Mucosa of rectum (tissue), 2 donors: Measurements from ENCODE around the gene ADAM12.
A peak's percentile ranks its signal among the peaks of the same experiment; 100 is the strongest.
"Not testable (repeated sequence)": the region's sequence is repeated elsewhere in the genome, so short reads cannot be mapped to it uniquely, and the experiment has no call there.

ENCODE experiments used
- H3K27ac ChIP-seq, 2 donors: one replicate each; pipeline ENCODE4 v1.7.0; 2013; ENCODE audit warnings: inconsistent platforms in 2 of 2, low read depth in 2 of 2, low read length in 2 of 2
- H3K27me3 ChIP-seq, 2 donors: one replicate each; pipeline ENCODE4 v1.7.0; 2013; ENCODE audit warnings: low read length in 2 of 2; ENCODE audit not compliant: control insufficient read depth in 2 of 2, insufficient read depth in 2 of 2
- H3K36me3 ChIP-seq, 2 donors: one replicate each; pipeline ENCODE4 v1.7.0; 2013; ENCODE audit warnings: low read length in 2 of 2; ENCODE audit not compliant: control insufficient read depth in 2 of 2, insufficient read depth in 2 of 2
- H3K4me1 ChIP-seq, 2 donors: one replicate each; pipeline ENCODE4 v1.7.0; 2013; ENCODE audit warnings: low read length in 2 of 2, mild to moderate bottlenecking in 1 of 2; ENCODE audit not compliant: control insufficient read depth in 2 of 2, insufficient read depth in 2 of 2
- H3K4me3 ChIP-seq, 2 donors: one replicate each; pipeline ENCODE4 v1.7.0; 2013; ENCODE audit warnings: low read length in 2 of 2
- H3K9ac ChIP-seq, 2 donors: one replicate each; pipeline ENCODE4 v1.7.0; 2013; ENCODE audit warnings: low read length in 2 of 2, low read depth in 1 of 2, mild to moderate bottlenecking in 1 of 2
- H3K9me3 ChIP-seq, 2 donors: one replicate each; pipeline ENCODE4 v1.7.0; 2013; ENCODE audit warnings: low read length in 2 of 2; ENCODE audit not compliant: control insufficient read depth in 2 of 2
- donor health status: healthy.
- donor health status: Normal muscosa, but diverticular disease.

ADAM12 gene

DNA sequence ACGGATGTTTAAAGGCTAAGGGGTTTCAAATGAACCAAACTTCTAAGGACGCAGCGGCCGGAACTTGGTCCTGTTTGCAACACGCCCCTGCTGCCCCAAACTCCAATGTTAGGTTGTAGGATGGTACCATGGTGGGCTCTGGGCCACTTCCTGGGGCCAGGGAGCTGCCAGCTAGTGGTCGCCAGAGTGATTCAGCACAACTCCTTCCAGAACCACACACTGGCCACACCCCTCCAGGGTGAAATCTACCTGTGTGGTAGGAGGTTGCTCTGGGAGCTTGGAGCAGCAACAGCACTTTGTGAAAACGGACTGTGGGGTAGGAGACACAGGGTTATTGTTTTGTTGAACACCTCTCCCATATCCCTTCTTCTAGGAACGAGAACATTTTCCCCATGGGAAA lies 330.8 kb downstream of the ADAM12 start:
- Histone ChIP-seq H3K9ac (no peak overlapping the region), H3K9me3 (no peaks in the 10 kb centered on the region), H3K4me1 (no peaks in the 10 kb centered on the region), H3K27me3 (peaks cover 0 to 6% of the 10 kb centered on the region in 2 donors), H3K36me3 (no peaks in the 10 kb centered on the region), H3K4me3 (no peak overlapping the region), H3K27ac (no peak overlapping the region)

DNA sequence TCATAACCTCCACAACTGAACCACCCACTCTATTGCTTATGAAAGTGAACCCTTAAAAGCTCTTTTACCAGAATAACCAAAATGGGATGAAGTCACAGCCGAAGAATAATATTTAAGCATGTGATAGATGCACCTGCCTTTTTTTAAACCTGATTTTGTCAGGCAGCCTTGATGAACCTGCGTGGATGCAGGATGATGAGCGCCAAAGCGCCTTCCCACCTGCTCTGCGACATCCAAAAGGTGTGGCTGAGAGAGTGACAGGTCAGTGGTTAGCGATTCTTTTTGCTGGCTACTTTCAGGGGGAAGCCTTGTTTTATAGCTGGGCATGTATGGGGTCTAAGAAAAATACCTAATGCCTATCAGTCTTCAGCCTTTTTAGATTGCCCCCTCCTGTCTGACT lies 334.1 kb downstream of the ADAM12 start:
- Histone ChIP-seq H3K4me3 (no peak overlapping the region), H3K27ac (no peak overlapping the region), H3K9ac (no peak overlapping the region), H3K4me1 (no peaks in the 10 kb centered on the region), H3K9me3 (no peaks in the 10 kb centered on the region), H3K27me3 (peaks cover 0 to 6% of the 10 kb centered on the region in 2 donors), H3K36me3 (no peaks in the 10 kb centered on the region)

DNA sequence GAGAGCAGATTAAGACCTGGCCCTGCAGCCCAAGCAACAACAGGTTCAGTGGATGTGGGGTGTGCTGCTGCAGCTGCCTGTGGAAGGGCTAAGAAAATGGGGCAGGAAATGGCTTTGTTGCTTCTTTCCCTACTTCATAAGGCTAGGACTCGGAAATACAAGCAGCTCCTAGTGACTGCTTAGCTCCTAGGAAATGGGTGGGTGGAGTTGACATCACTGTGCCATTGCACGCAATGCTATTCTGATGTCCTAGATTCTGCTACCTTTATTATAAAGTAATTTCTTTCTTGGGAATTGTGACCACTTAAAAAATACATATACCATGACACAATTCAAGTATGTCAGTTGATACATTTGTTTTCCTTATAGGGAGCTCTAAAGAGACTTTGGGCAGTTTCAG lies 336.1 kb downstream of the ADAM12 start:
- Histone ChIP-seq H3K27me3 (peaks cover 0 to 2% of the 10 kb centered on the region in 2 donors), H3K36me3 (no peaks in the 10 kb centered on the region), H3K4me1 (no peaks in the 10 kb centered on the region), H3K4me3 (no peak overlapping the region), H3K27ac (no peak overlapping the region), H3K9me3 (no peaks in the 10 kb centered on the region), H3K9ac (no peak overlapping the region)

- Histone ChIP-seq H3K27ac (no peak overlapping the region), H3K9ac (no peak overlapping the region), H3K27me3 (no peaks in the 10 kb centered on the region), H3K36me3 (no peaks in the 10 kb centered on the region), H3K4me1 (no peaks in the 10 kb centered on the region), H3K4me3 (no peak overlapping the region), H3K9me3 (no peaks in the 10 kb centered on the region)
Observed at GRCh38 chr10:126049759-126050700, 338.2 kb downstream of the ADAM12 start.

GRCh38 chr10:126047749-126048148 lies 340.5 kb downstream of the ADAM12 start:
- H3K9ac ChIP-seq, H3K27me3 ChIP-seq, H3K4me3 ChIP-seq, H3K36me3 ChIP-seq, H3K9me3 ChIP-seq, H3K4me1 ChIP-seq, H3K27ac ChIP-seq: not testable (repeated sequence)

GRCh38 chr10:126046831-126047230 lies 341.4 kb downstream of the ADAM12 start:
- Histone ChIP-seq H3K4me1 (no peaks in the 10 kb centered on the region), H3K9me3 (no peaks in the 10 kb centered on the region), H3K27ac (no peak overlapping the region), H3K9ac (no peak overlapping the region), H3K4me3 (no peak overlapping the region), H3K36me3 (no peaks in the 10 kb centered on the region), H3K27me3 (no peaks in the 10 kb centered on the region)

- Histone ChIP-seq H3K27ac (no peak overlapping the region), H3K36me3 (no peaks in the 10 kb centered on the region), H3K4me3 (no peak overlapping the region), H3K9ac (no peak overlapping the region), H3K27me3 (no peaks in the 10 kb centered on the region), H3K9me3 (no peaks in the 10 kb centered on the region), H3K4me1 (peaks cover 0 to 2% of the 10 kb centered on the region in 2 donors)
Observed at GRCh38 chr10:126045861-126046260, 342.4 kb downstream of the ADAM12 start.

DNA sequence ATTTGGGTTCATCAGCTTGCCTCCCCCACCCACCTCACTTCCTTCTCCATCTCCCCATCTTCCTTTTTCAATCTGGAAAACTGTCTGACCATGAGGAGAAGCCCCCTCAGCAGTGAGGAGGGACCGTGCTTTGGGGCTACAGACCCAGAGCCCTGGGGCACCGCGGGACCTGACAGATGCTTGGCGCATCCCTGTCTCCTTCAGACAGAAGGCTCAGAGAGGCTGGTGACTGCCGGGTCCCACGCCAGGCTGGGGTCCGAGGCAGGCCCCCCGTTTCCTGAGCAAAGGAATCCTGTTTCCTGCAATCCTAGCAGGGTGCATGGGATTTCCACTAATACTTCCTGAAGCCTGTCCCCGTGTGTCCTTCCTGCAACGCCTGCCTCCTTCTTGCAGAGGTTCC lies 344.9 kb downstream of the ADAM12 start:
- Histone ChIP-seq H3K27me3 (no peaks in the 10 kb centered on the region), H3K9ac (no peak overlapping the region), H3K36me3 (no peaks in the 10 kb centered on the region), H3K9me3 (no peaks in the 10 kb centered on the region), H3K4me3 (no peak overlapping the region), H3K4me1 (peaks cover 0 to 2% of the 10 kb centered on the region in 2 donors), H3K27ac (no peak overlapping the region)

DNA sequence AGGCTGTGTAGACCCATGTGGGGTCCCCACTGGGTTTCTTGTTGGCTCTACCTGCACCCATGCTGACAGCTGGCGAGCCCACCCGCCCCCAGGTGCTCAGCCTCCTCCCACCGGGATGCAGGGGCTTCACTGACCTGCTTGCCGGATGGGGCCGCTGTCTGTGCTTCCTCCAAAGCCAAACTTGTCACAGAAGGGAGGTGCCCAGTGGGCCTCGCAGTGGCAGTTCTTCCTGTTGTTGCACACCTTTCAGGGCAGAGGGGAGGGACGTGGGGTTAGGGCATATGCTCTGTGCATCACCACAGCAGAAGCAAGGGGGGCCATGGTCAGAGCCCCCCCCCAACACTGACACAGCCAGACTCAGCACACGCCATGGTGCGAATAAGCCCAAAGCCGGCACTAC lies 345.4 kb downstream of the ADAM12 start:
- Histone ChIP-seq H3K9ac (no peak overlapping the region), H3K27ac (no peak overlapping the region), H3K36me3 (no peaks in the 10 kb centered on the region), H3K4me3 (no peak overlapping the region), H3K4me1 (peaks cover 0 to 2% of the 10 kb centered on the region in 2 donors), H3K27me3 (no peaks in the 10 kb centered on the region), H3K9me3 (no peaks in the 10 kb centered on the region)

DNA sequence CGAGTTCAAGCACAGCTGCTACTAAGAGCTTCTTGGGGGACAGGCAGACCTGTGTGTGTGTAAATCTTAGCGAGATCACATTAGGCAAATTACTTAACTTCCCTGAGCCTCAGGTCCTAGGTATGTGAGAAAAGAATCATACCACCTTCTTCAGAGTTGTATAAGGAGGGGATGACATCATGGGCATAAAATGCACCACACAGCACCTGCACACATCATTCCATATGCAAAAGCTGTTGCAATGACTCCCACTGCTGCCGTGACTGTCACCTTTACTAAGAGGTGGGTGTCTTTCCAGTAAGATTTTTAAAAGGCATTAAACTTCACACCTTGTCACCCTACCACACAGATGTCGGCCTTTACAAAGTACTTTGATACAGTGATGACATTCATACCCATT lies 345.9 kb downstream of the ADAM12 start:
- H3K4me3 ChIP-seq, result peak overlapping the region; percentile 31 to 38
- no peaks in the 10 kb centered on the region for H3K27me3 ChIP-seq
- H3K9me3 ChIP-seq, result no peaks in the 10 kb centered on the region
- peak overlapping the region in 1 of 2 donors; percentile 39 for H3K9ac ChIP-seq
- peak overlapping the region; percentile 35 to 48 for H3K27ac ChIP-seq
- H3K4me1 ChIP-seq, result peaks cover 0 to 2% of the 10 kb centered on the region in 2 donors
- no peaks in the 10 kb centered on the region for H3K36me3 ChIP-seq
